Neural crest cell (in vitro differentiated cells): ENCODE data around the gene HSD11B1L. TPM values are rescaled to one million over a fixed set of nuclear protein-coding genes. Genes with fewer than 3 reads are reported as not detected.
"Not testable (repeated sequence)": the region's sequence is repeated elsewhere in the genome, so short reads cannot be mapped to it uniquely, and the experiment has no call there.

Experiments
- DNase-seq: peaks from one replicate; pipeline ENCODE4 v3.0.0; 2021; ENCODE audit warnings: low read depth, mixed read lengths, low spot score
- H3K27ac Mint-ChIP-seq: one replicate; pipeline ENCODE4 v1.8.0; 2021; ENCODE audit warnings: mild to moderate bottlenecking, mixed read lengths; ENCODE audit not compliant: unreplicated experiment
- H3K27me3 Mint-ChIP-seq: 2 replicates; pipeline ENCODE4 v1.8.0; 2021; ENCODE audit warnings: low read depth, mild to moderate bottlenecking, mixed read lengths
- H3K36me3 Mint-ChIP-seq: 2 replicates; pipeline ENCODE4 v1.8.0; 2021; ENCODE audit warnings: low read depth, mild to moderate bottlenecking, mixed read lengths
- H3K4me1 Mint-ChIP-seq: 2 replicates; pipeline ENCODE4 v1.8.0; 2021; ENCODE audit warnings: mixed read lengths
- H3K4me3 Mint-ChIP-seq: one replicate; pipeline ENCODE4 v1.8.0; 2021; ENCODE audit warnings: mild to moderate bottlenecking, mixed read lengths
- H3K9me3 Mint-ChIP-seq: 2 replicates; pipeline ENCODE4 v1.8.0; 2021; ENCODE audit warnings: mixed read lengths
- CTCF ChIP-seq: fragments of 200-600 bp; sonication (generic); conservative IDR thresholded peaks from 2 replicates; pipeline ENCODE4 v1.5.0; 2021; ENCODE audit warnings: antibody characterized with exemption, mild to moderate bottlenecking
- total RNA-seq: library from RNA; stranded (reverse); gene quantifications from 2 replicates; pipeline ENCODE4 v1.2.1, GENCODE V29; 2021

Gene HSD11B1L
- total RNA-seq, 1 donor from 2014 or later = 21.7 TPM

GRCh38 chr19:5687360-5688198 is 6.8 kb downstream of the HSD11B1L start:
- Mint-ChIP-seq H3K9me3 (peaks cover 2% of the 10 kb centered on the region), H3K4me3 (peak overlapping the region; percentile 86), H3K27ac (no peak overlapping the region), H3K36me3 (peaks cover 17% of the 10 kb centered on the region), H3K4me1 (peaks cover 33% of the 10 kb centered on the region), H3K27me3 (peaks cover 18% of the 10 kb centered on the region)
- TF ChIP-seq CTCF = peak; percentile 23
- no peak for DNase-seq

DNA sequence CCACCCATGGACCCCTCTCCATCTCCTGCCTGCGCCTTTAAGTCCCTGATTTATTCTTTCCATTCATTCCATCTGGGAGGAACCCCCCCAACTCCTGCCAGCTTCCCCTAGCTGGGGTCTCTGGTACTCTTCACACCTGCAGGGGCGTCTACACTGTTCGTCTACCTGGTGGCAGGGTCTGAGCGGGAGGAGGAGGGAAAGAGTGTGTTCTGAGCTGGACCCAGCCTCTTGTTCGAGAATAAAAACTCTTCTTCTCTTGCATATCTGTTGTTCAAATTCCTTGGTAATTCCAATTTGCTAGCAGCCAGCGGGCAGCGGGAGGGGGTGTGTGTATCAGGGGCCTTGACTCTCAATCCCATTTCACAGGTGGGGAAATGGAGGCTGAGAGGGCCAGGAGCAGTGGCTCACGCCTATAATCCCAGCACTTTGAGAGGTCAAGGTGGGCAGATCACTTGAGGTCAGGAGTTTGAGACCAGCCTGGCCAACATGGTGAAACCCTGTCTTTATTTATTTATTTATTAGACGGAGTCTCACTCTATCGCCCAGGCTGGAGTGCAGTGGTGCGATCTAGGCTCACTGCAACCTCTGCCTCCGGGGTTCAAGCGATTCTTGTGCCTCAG is 7.5 kb downstream of the HSD11B1L start:
- DNase-seq, H3K27ac Mint-ChIP-seq, H3K9me3 Mint-ChIP-seq: not testable (repeated sequence)
- peak overlapping the region; percentile 45 for H3K4me3 Mint-ChIP-seq
- H3K36me3 Mint-ChIP-seq = peaks cover 16% of the 10 kb centered on the region
- H3K4me1 Mint-ChIP-seq = peaks cover 30% of the 10 kb centered on the region
- peaks cover 18% of the 10 kb centered on the region for H3K27me3 Mint-ChIP-seq

DNA sequence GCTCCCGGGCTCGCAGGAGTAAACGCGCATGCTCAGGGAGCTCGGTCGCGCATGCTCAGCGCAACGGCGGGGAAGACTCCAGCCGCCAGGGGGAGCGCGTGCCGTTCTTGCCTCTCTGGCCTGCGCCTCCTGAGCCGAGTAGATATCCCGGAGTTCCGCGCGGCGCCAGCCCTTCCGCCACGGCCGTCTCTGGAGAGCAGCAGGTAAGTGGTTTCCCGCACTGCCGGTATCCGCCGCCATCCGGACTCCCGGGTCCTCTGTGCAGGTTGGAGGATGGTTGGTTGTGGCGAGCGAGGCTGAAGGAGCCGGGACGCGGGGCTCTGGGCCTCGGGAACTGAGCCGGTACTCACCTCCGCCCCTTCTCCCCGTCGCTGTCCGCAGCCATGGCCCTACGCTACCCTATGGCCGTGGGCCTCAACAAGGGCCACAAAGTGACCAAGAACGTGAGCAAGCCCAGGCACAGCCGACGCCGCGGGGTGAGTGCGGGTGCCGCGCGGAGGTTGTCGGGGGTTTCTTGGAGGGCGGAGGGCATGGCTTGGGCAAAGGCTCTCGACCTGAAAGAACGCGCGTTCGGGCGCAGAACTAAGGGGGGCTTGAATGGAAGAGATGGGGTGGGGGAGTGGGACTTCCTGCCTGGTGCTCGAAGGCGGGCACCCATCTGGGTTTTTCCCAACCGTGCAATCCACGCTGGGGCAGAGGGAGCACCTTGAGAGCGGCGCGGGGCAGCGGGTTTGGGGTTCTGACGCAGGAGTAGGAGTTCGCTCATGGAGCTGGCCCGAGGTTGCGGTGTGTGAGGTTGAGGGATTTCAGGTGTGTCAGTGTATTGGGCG is 9.5 kb downstream of the HSD11B1L start, which contains the start of gene RPL36:
TSS of gene RPL36 (plus strand) at position 171 of the 830 bp plus-strand sequence. CDS start at position 384, 213 bp downstream.
- Mint-ChIP-seq H3K4me1 (peaks cover 26% of the 10 kb centered on the region), H3K27me3 (peaks cover 20% of the 10 kb centered on the region), H3K36me3 (peaks cover 18% of the 10 kb centered on the region), H3K4me3 (peak within 1 kb of the TSS; percentile 99), H3K9me3 (peaks cover 2% of the 10 kb centered on the region), H3K27ac (peak within 1 kb of the TSS; percentile 99)
- peak; percentile 100 for DNase-seq
- TF ChIP-seq CTCF = peak; percentile 98

- peaks cover 18% of the 10 kb centered on the region for H3K36me3 Mint-ChIP-seq
- DNase-seq = no peak
Observed at GRCh38 chr19:5690955-5691821, 10.4 kb downstream of the HSD11B1L start.

More at GRCh38 chr19:5690955-5691821, 10.4 kb downstream of the HSD11B1L start:
- H3K27ac Mint-ChIP-seq = peak overlapping the region; percentile 99
- H3K9me3 Mint-ChIP-seq = peaks cover 2% of the 10 kb centered on the region
- H3K4me3 Mint-ChIP-seq = peak overlapping the region; percentile 99
- TF ChIP-seq CTCF = no peak
- H3K4me1 Mint-ChIP-seq = peaks cover 26% of the 10 kb centered on the region
- H3K27me3 Mint-ChIP-seq = peaks cover 20% of the 10 kb centered on the region
